Progenitor cell of endocrine pancreas (in vitro differentiated cells): ENCODE data around the gene ADGRE2. TPM values are rescaled to one million over a fixed set of nuclear protein-coding genes. Genes with fewer than 3 reads are reported as not detected.

Experiments
- DNase-seq: peaks from one replicate; pipeline ENCODE4 v3.0.0; 2021; ENCODE audit warnings: low spot score; ENCODE audit not compliant: unreplicated experiment
- H3K27ac Mint-ChIP-seq: 2 replicates; pipeline ENCODE4 v1.8.0; 2021; ENCODE audit warnings: mild to moderate bottlenecking, moderate library complexity, mixed read lengths
- H3K27me3 Mint-ChIP-seq: 2 replicates; pipeline ENCODE4 v1.8.0; 2021; ENCODE audit warnings: mixed read lengths
- H3K36me3 Mint-ChIP-seq: 2 replicates; pipeline ENCODE4 v1.8.0; 2022; ENCODE audit warnings: mixed read lengths; ENCODE audit not compliant: insufficient read depth
- H3K4me1 Mint-ChIP-seq: 2 replicates; pipeline ENCODE4 v1.8.0; 2021; ENCODE audit warnings: low read depth, mixed read lengths
- H3K4me3 Mint-ChIP-seq: 2 replicates; pipeline ENCODE4 v1.8.0; 2021; ENCODE audit warnings: low read depth, mild to moderate bottlenecking, moderate library complexity, mixed read lengths
- H3K9me3 Mint-ChIP-seq: 2 replicates; pipeline ENCODE4 v1.8.0; 2021; ENCODE audit warnings: low read depth, mixed read lengths
- CTCF ChIP-seq: fragments of 200-600 bp; sonication (generic); IDR thresholded peaks from one replicate; pipeline ENCODE4 v1.5.0; 2021; ENCODE audit warnings: antibody characterized with exemption, mild to moderate bottlenecking; ENCODE audit not compliant: unreplicated experiment
- total RNA-seq: library from RNA; stranded (reverse); gene quantifications from 2 replicates; pipeline ENCODE4 v1.2.1, GENCODE V29; 2021

Gene ADGRE2
- total RNA-seq, 1 donor from 2014 or later = not detected

- no peak overlapping the region for H3K4me3 Mint-ChIP-seq
- H3K4me1 Mint-ChIP-seq = no peaks in the 10 kb centered on the region
- DNase-seq = no peak
- H3K27me3 Mint-ChIP-seq = no peaks in the 10 kb centered on the region
- no peak for TF ChIP-seq CTCF
- no peak overlapping the region for H3K27ac Mint-ChIP-seq
- H3K36me3 Mint-ChIP-seq = peaks cover 2% of the 10 kb centered on the region
- H3K9me3 Mint-ChIP-seq = peaks cover 51% of the 10 kb centered on the region
These were observed 44.8 kb downstream of the ADGRE2 start for GRCh38 chr19:14733574-14733973.

- peaks cover 52% of the 10 kb centered on the region for H3K9me3 Mint-ChIP-seq
- no peak overlapping the region for H3K27ac Mint-ChIP-seq
- no peaks in the 10 kb centered on the region for H3K27me3 Mint-ChIP-seq
- DNase-seq = no peak
- no peak overlapping the region for H3K4me3 Mint-ChIP-seq
- H3K36me3 Mint-ChIP-seq = peaks cover 4% of the 10 kb centered on the region
- no peak for TF ChIP-seq CTCF
- no peaks in the 10 kb centered on the region for H3K4me1 Mint-ChIP-seq
These were observed 45.9 kb downstream of the ADGRE2 start for GRCh38 chr19:14732510-14732909.

GRCh38 chr19:14731200-14731599 lies 47.2 kb downstream of the ADGRE2 start:
- no peaks in the 10 kb centered on the region for H3K27me3 Mint-ChIP-seq
- peaks cover 4% of the 10 kb centered on the region for H3K36me3 Mint-ChIP-seq
- H3K27ac Mint-ChIP-seq = no peak overlapping the region
- DNase-seq = no peak
- TF ChIP-seq CTCF = no peak
- peaks cover 55% of the 10 kb centered on the region for H3K9me3 Mint-ChIP-seq
- H3K4me3 Mint-ChIP-seq = no peak overlapping the region
- no peaks in the 10 kb centered on the region for H3K4me1 Mint-ChIP-seq

GRCh38 chr19:14728595-14728994 lies 49.8 kb downstream of the ADGRE2 start:
- H3K27ac Mint-ChIP-seq = no peak overlapping the region
- H3K36me3 Mint-ChIP-seq = peaks cover 12% of the 10 kb centered on the region
- no peaks in the 10 kb centered on the region for H3K4me1 Mint-ChIP-seq
- peaks cover 57% of the 10 kb centered on the region for H3K9me3 Mint-ChIP-seq
- H3K4me3 Mint-ChIP-seq = no peak overlapping the region
- no peak for TF ChIP-seq CTCF
- no peak for DNase-seq
- no peaks in the 10 kb centered on the region for H3K27me3 Mint-ChIP-seq

GRCh38 chr19:14722127-14722526 lies 56.2 kb downstream of the ADGRE2 start:
- H3K9me3 Mint-ChIP-seq = peaks cover 64% of the 10 kb centered on the region
- H3K36me3 Mint-ChIP-seq = peaks cover 61% of the 10 kb centered on the region
- no peak overlapping the region for H3K27ac Mint-ChIP-seq
- H3K4me3 Mint-ChIP-seq = no peak overlapping the region
- no peaks in the 10 kb centered on the region for H3K4me1 Mint-ChIP-seq
- H3K27me3 Mint-ChIP-seq = no peaks in the 10 kb centered on the region
- no peak for DNase-seq
- no peak for TF ChIP-seq CTCF
